Measurements from ENCODE around the gene TIMM8A.

Gene TIMM8A

GRCh38 chrX:101348452-101349192 is at the start of gene TIMM8A:
TIMM8A (minus strand) TSS chrX:101348742; CDS start chrX:101348664, 78 bp downstream.
- Histone ChIP-seq H3K27ac (peak within 1 kb of the TSS; percentile 84 to 91), H3K4me3 (peak within 1 kb of the TSS; percentile 78)
- TF ChIP-seq CTCF (IDR thresholded peaks at IDR 0.05) = no peak
- DNase-seq (ENCODE audit: low spot score) = peak; percentile 80

- no peak overlapping the region for H3K4me3 ChIP-seq
- H3K27ac ChIP-seq = no peak overlapping the region
- no peak for TF ChIP-seq CTCF (IDR thresholded peaks at IDR 0.05)
- no peak for DNase-seq (ENCODE audit: low spot score)
Measured at GRCh38 chrX:101397779-101398178, 49.2 kb upstream of the TIMM8A start.

- no peak for DNase-seq (ENCODE audit: low spot score)
- Histone ChIP-seq H3K27ac (no peak overlapping the region), H3K4me3 (no peak overlapping the region)
- no peak for TF ChIP-seq CTCF (IDR thresholded peaks at IDR 0.05)
Measured at GRCh38 chrX:101395789-101396188, 47.2 kb upstream of the TIMM8A start.

- no peak for TF ChIP-seq CTCF (IDR thresholded peaks at IDR 0.05)
- no peak for DNase-seq (ENCODE audit: low spot score)
Measured at GRCh38 chrX:101394372-101394771, 45.8 kb upstream of the TIMM8A start.

GRCh38 chrX:101393530-101394305 is 45.2 kb upstream of the TIMM8A start:
- no peak overlapping the region for H3K27ac ChIP-seq
- DNase-seq (ENCODE audit: low spot score) = no peak
- no peak for TF ChIP-seq CTCF (IDR thresholded peaks at IDR 0.05)
- no peak overlapping the region for H3K4me3 ChIP-seq

More at GRCh38 chrX:101394372-101394771, 45.8 kb upstream of the TIMM8A start:
- Histone ChIP-seq H3K27ac (no peak overlapping the region), H3K4me3 (no peak overlapping the region)

- TF ChIP-seq CTCF (IDR thresholded peaks at IDR 0.05) = no peak
- Histone ChIP-seq H3K27ac (peak overlapping the region; percentile 57 to 81), H3K4me3 (peak overlapping the region; percentile 71)
- no peak for DNase-seq (ENCODE audit: low spot score)
Measured at GRCh38 chrX:101391831-101392230, 43.3 kb upstream of the TIMM8A start.

Measured in coronary artery (tissue), 2 donors.